GM18907 (cell line): Measurements from ENCODE around the gene TXNL1.

ENCODE experiments used
- ATAC-seq: cut with Tn5 transposase; IDR thresholded peaks from one replicate; pipeline ENCODE4 v1.9.1; 2021; ENCODE audit warnings: mild to moderate bottlenecking, moderate library complexity; ENCODE audit not compliant: unreplicated experiment

TXNL1 gene

GRCh38 chr18:56645415-56646016, 7.1 kb upstream of the TXNL1 start:
- no peak for ATAC-seq

GRCh38 chr18:56643381-56643780, 5.0 kb upstream of the TXNL1 start:
- ATAC-seq = no peak

GRCh38 chr18:56641714-56642337, 3.4 kb upstream of the TXNL1 start:
- ATAC-seq = no peak

- ATAC-seq = no peak
Observed at GRCh38 chr18:56639571-56639970, 1.2 kb upstream of the TXNL1 start.

GRCh38 chr18:56639104-56639381, 651 bp upstream of the TXNL1 start:
- ATAC-seq = no peak

GRCh38 chr18:56637711-56638231, 621 bp downstream of the TXNL1 start:
- ATAC-seq = peak; percentile 6

GRCh38 chr18:56637176-56637575, 1.2 kb downstream of the TXNL1 start:
- no peak for ATAC-seq

GRCh38 chr18:56635007-56635406, 3.4 kb downstream of the TXNL1 start:
- ATAC-seq = no peak

- no peak for ATAC-seq
Observed at GRCh38 chr18:56632070-56633022, 6.0 kb downstream of the TXNL1 start.

GRCh38 chr18:56627991-56628390, 10.4 kb downstream of the TXNL1 start:
- no peak for ATAC-seq

GRCh38 chr18:56615738-56616520, 22.5 kb downstream of the TXNL1 start:
- ATAC-seq = no peak

- no peak for ATAC-seq
Observed at GRCh38 chr18:56606618-56607017, 31.8 kb downstream of the TXNL1 start.

- ATAC-seq = no peak
Observed at GRCh38 chr18:56598422-56598821, 40.0 kb downstream of the TXNL1 start.

GRCh38 chr18:56593906-56594305, 44.5 kb downstream of the TXNL1 start:
- ATAC-seq = no peak

- no peak for ATAC-seq
Observed at GRCh38 chr18:56580026-56580425, 58.4 kb downstream of the TXNL1 start.

- ATAC-seq = no peak
Observed at GRCh38 chr18:56579451-56579850, 58.9 kb downstream of the TXNL1 start.

- no peak for ATAC-seq
Observed at GRCh38 chr18:56576826-56577573, 61.4 kb downstream of the TXNL1 start.

- ATAC-seq = peak; percentile 71
Observed at GRCh38 chr18:56575819-56576663, 62.4 kb downstream of the TXNL1 start.

GRCh38 chr18:56574861-56575260, 63.5 kb downstream of the TXNL1 start:
- ATAC-seq = no peak
